HEK293 (cell line): ENCODE data around the gene HOXC10.

Source experiments
- CTCF ChIA-PET: fragments of 350-600 bp; formaldehyde crosslinking; extraction: SDS; loops from one replicate; lab custom pipeline; 2021; ENCODE audit warnings: antibody characterized with exemption; lab: Yijun Ruan, JAX
- POLR2A ChIA-PET: fragments of 300-600 bp; formaldehyde crosslinking; extraction: SDS; loops from one replicate; lab custom pipeline; 2020; ENCODE audit warnings: antibody characterized with exemption, inconsistent platforms; lab: Yijun Ruan, JAX
- H3K27ac ChIP-seq: fragments of 200-500 bp; sonication (Bioruptor generic); 2 replicates; pipeline ENCODE4 v1.5.1; 2014; ENCODE audit warnings: low read depth, low read length, control low read depth, inconsistent platforms; ENCODE audit errors: extremely low read depth
- H3K36me3 ChIP-seq, 2 experiments: fragments of 200-500 bp in 1 of 2; sonication (Bioruptor generic) in 1 of 2; 1 replicate in 1 of 2; 2 replicates in 1 of 2; pipeline ENCODE4 v1.5.1; 2014 to 2017; ENCODE audit warnings: inconsistent platforms in 2 of 2, low read length in 2 of 2; ENCODE audit not compliant: control insufficient read depth in 2 of 2, insufficient read depth in 1 of 2
- H3K4me1 ChIP-seq: fragments of 200-500 bp; sonication (Bioruptor generic); 2 replicates; pipeline ENCODE4 v1.5.1; 2014; ENCODE audit warnings: mild to moderate bottlenecking, low read length, inconsistent platforms; ENCODE audit not compliant: control insufficient read depth, insufficient read depth
- H3K4me3 ChIP-seq: 2 replicates; pipeline ENCODE4 v1.5.1; 2011; ENCODE audit warnings: low read depth, mild to moderate bottlenecking, control low read depth, low read length, moderate library complexity
- H3K9me3 ChIP-seq: fragments of 200-500 bp; sonication (Bioruptor generic); 2 replicates; pipeline ENCODE4 v1.5.1; 2014; ENCODE audit warnings: low read depth, low read length, inconsistent platforms; ENCODE audit not compliant: control insufficient read depth, insufficient read depth
- AEBP2 ChIP-seq: fragments of 450-650 bp; formaldehyde crosslinking; IDR thresholded peaks from 2 replicates; pipeline ENCODE4 v1.5.1; 2016; ENCODE audit warnings: missing biosample characterization, missing genetic modification characterization, borderline replicate concordance
- GLIS2 ChIP-seq: fragments of 450-650 bp; formaldehyde crosslinking; IDR thresholded peaks from 2 replicates; pipeline ENCODE4 v1.5.1; 2016; ENCODE audit warnings: missing biosample characterization, missing genetic modification characterization
- KLF8 ChIP-seq: fragments of 450-650 bp; formaldehyde crosslinking; IDR thresholded peaks from 2 replicates; pipeline ENCODE4 v1.5.1; 2016; ENCODE audit warnings: missing biosample characterization, missing genetic modification characterization
- MZF1 ChIP-seq: fragments of 450-650 bp; formaldehyde crosslinking; IDR thresholded peaks from 2 replicates; pipeline ENCODE4 v1.5.1; 2017; ENCODE audit warnings: missing biosample characterization, missing genetic modification characterization, borderline replicate concordance
- REST ChIP-seq: fragments of 450-650 bp; formaldehyde crosslinking; IDR thresholded peaks from 2 replicates; pipeline ENCODE4 v1.5.1; 2016; ENCODE audit warnings: missing biosample characterization, missing genetic modification characterization
- SALL2 ChIP-seq: fragments of 450-650 bp; formaldehyde crosslinking; IDR thresholded peaks from 2 replicates; pipeline ENCODE4 v1.5.0; 2017; ENCODE audit warnings: missing biosample characterization, mild to moderate bottlenecking, missing genetic modification characterization, borderline replicate concordance
- SETDB1 ChIP-seq: IDR thresholded peaks from one replicate; pipeline ENCODE4 v1.6.1; 2017; ENCODE audit warnings: mild to moderate bottlenecking, low read length, moderate library complexity, mixed read lengths; ENCODE audit not compliant: insufficient read length
- SP2 ChIP-seq: fragments of 450-650 bp; formaldehyde crosslinking; IDR thresholded peaks from 2 replicates; pipeline ENCODE4 v1.5.1; 2016; ENCODE audit warnings: missing biosample characterization, missing genetic modification characterization
- TRIM28 ChIP-seq: IDR thresholded peaks from 2 replicates; pipeline ENCODE4 v1.6.1; 2011; ENCODE audit warnings: low read length, control low read depth, borderline replicate concordance
- ZBTB7A ChIP-seq: fragments of 450-650 bp; formaldehyde crosslinking; IDR thresholded peaks from 2 replicates; pipeline ENCODE4 v1.5.1; 2016; ENCODE audit warnings: low read depth, missing biosample characterization, missing genetic modification characterization
- ZIC2 ChIP-seq: fragments of 450-650 bp; formaldehyde crosslinking; IDR thresholded peaks from 2 replicates; pipeline ENCODE4 v1.5.1; 2016; ENCODE audit warnings: missing biosample characterization, missing genetic modification characterization
- ZNF16 ChIP-seq: fragments of 450-650 bp; formaldehyde crosslinking; IDR thresholded peaks from 2 replicates; pipeline ENCODE4 v1.5.1; 2016; ENCODE audit warnings: low read depth, missing biosample characterization, missing genetic modification characterization
- ZNF174 ChIP-seq: fragments of 450-650 bp; formaldehyde crosslinking; IDR thresholded peaks from 2 replicates; pipeline ENCODE4 v1.5.0; 2017; ENCODE audit warnings: missing biosample characterization, mild to moderate bottlenecking, missing genetic modification characterization
- ZNF24 ChIP-seq: fragments of 450-650 bp; formaldehyde crosslinking; IDR thresholded peaks from 2 replicates; pipeline ENCODE4 v1.5.1; 2016; ENCODE audit warnings: missing biosample characterization, missing genetic modification characterization
- ZNF311 ChIP-seq: fragments of 450-650 bp; formaldehyde crosslinking; IDR thresholded peaks from 2 replicates; pipeline ENCODE4 v1.5.1; 2017; ENCODE audit warnings: missing biosample characterization, missing genetic modification characterization, borderline replicate concordance
- ZNF362 ChIP-seq: fragments of 450-650 bp; formaldehyde crosslinking; IDR thresholded peaks from 2 replicates; pipeline ENCODE4 v1.5.1; 2016; ENCODE audit warnings: missing biosample characterization, missing genetic modification characterization
- ZNF37A ChIP-seq: fragments of 450-650 bp; IDR thresholded peaks from 2 replicates; pipeline ENCODE4 v1.5.1; 2018; ENCODE audit warnings: missing biosample characterization, missing genetic modification characterization
- ZNF529 ChIP-seq: fragments of 450-650 bp; formaldehyde crosslinking; IDR thresholded peaks from 2 replicates; pipeline ENCODE4 v1.5.1; 2017; ENCODE audit warnings: missing genetic modification characterization, missing biosample characterization; ENCODE audit not compliant: insufficient replicate concordance
- ZNF658 ChIP-seq: fragments of 450-650 bp; formaldehyde crosslinking; IDR thresholded peaks from 2 replicates; pipeline ENCODE4; 2016; ENCODE audit warnings: missing biosample characterization, missing genetic modification characterization
- ZSCAN16 ChIP-seq: fragments of 450-650 bp; formaldehyde crosslinking; IDR thresholded peaks from 2 replicates; pipeline ENCODE4 v1.5.1; 2016; ENCODE audit warnings: missing biosample characterization, missing genetic modification characterization
- ZSCAN5A ChIP-seq: fragments of 450-650 bp; formaldehyde crosslinking; IDR thresholded peaks from 2 replicates; pipeline ENCODE4 v1.5.1; 2016; ENCODE audit warnings: missing biosample characterization, missing genetic modification characterization
- TF ChIP-seq, protein P1 (sequence below): fragments of 450-650 bp; formaldehyde crosslinking; IDR thresholded peaks from 2 replicates; pipeline ENCODE4 v1.5.1; 2016; ENCODE audit warnings: missing biosample characterization, missing genetic modification characterization
- TF ChIP-seq, protein P2 (sequence below): fragments of 450-650 bp; formaldehyde crosslinking; IDR thresholded peaks from 2 replicates; pipeline ENCODE4 v1.5.1; 2016; ENCODE audit warnings: missing biosample characterization, missing genetic modification characterization

HOXC10 gene

GRCh38 chr12:54037360-54038283 lies 52.7 kb downstream of the HOXC10 start (continued):
- TF ChIP-seq ZSCAN5A (tag by site-specific recombination) (no peak), GLIS2 (tag by site-specific recombination) (peak; percentile 56), SALL2 (tag by site-specific recombination) (no peak), ZSCAN16 (tag by site-specific recombination) (0 out of 2 replicates have a peak, but pooled peaks have one; percentile 7), TRIM28 (peak; percentile 67; the same call in 1 of the 2 replicates), ZNF362 (tag by site-specific recombination) (no peak), AEBP2 (no peak), ZNF37A (no peak), SETDB1 (no peak), ZNF311 (tag by site-specific recombination) (no peak)
- TF ChIP-seq, protein P1, sequence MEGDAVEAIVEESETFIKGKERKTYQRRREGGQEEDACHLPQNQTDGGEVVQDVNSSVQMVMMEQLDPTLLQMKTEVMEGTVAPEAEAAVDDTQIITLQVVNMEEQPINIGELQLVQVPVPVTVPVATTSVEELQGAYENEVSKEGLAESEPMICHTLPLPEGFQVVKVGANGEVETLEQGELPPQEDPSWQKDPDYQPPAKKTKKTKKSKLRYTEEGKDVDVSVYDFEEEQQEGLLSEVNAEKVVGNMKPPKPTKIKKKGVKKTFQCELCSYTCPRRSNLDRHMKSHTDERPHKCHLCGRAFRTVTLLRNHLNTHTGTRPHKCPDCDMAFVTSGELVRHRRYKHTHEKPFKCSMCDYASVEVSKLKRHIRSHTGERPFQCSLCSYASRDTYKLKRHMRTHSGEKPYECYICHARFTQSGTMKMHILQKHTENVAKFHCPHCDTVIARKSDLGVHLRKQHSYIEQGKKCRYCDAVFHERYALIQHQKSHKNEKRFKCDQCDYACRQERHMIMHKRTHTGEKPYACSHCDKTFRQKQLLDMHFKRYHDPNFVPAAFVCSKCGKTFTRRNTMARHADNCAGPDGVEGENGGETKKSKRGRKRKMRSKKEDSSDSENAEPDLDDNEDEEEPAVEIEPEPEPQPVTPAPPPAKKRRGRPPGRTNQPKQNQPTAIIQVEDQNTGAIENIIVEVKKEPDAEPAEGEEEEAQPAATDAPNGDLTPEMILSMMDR (tag by site-specific recombination): 0 out of 2 replicates have a peak, but pooled peaks have one; percentile 8

DNA sequence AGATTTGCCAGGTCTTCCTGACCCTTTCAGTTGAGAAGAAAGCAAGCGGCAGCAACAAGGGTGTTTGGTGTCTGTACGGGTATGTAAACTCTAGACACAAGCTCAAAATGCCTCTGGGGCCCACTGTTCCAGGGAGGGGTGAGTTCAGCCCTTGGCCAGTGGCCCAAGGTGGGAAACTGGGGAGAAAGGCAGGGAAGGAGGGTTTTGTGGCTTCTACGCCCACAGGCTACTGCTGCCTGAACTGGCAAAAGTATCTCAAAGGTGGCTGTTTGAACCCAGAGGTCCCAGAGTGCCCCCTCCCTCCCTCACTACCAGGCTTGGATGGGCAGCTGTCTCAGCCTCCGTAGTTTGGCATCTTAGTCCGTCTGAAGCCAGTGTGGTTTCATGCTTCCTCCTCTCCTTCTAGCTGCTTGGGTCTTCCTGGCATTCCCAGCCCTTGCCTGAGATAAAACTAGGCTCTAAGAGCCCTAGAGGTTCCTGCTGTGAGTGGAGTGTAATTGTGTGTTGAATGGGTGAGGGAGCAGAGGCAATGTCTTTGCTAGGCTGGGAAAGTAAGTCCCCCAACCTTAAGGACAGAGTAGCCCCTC lies 53.4 kb downstream of the HOXC10 start:
- Histone ChIP-seq H3K9me3 (no peaks in the 10 kb centered on the region), H3K4me1 (peaks cover 68% of the 10 kb centered on the region), H3K27ac (peak overlapping the region; percentile 100), H3K36me3 (peaks cover 3 to 12% of the 10 kb centered on the region in 2 experiments; a peak in 2 of 3 replicates), H3K4me3 (no peak overlapping the region)
- CTCF ChIA-PET: interaction anchor here (0.6 to 3.5 kb wide), 11 partner anchors 12 to 293 kb away, joined by 3 to 15 read pairs (median 4); no protein-coding TSS in a partner anchor
- POLR2A ChIA-PET: interaction anchor here (1.2 to 2.3 kb wide), 2 partner anchors 15 to 21 kb away, joined by 6 to 18 read pairs; partner anchors contain the start of gene HOXC4
- peak; percentile 54; the same call in 1 of the 2 replicates for TF ChIP-seq ZBTB7A (tag by site-specific recombination)
- no peak for TF ChIP-seq ZNF37A
- TF ChIP-seq REST (tag by site-specific recombination): no peak
- no peak for TF ChIP-seq ZNF658 (tag by site-specific recombination)
- no peak for TF ChIP-seq ZNF174
- TF ChIP-seq ZIC2 (tag by site-specific recombination): peak; percentile 66
- TF ChIP-seq ZNF24 (tag by site-specific recombination): no peak
- no peak for TF ChIP-seq ZNF529 (tag by site-specific recombination)
- 0 out of 2 replicates have a peak, but pooled peaks have one; percentile 32 for TF ChIP-seq KLF8 (tag by site-specific recombination)
- no peak for TF ChIP-seq SALL2 (tag by site-specific recombination)
- TF ChIP-seq, protein P2, sequence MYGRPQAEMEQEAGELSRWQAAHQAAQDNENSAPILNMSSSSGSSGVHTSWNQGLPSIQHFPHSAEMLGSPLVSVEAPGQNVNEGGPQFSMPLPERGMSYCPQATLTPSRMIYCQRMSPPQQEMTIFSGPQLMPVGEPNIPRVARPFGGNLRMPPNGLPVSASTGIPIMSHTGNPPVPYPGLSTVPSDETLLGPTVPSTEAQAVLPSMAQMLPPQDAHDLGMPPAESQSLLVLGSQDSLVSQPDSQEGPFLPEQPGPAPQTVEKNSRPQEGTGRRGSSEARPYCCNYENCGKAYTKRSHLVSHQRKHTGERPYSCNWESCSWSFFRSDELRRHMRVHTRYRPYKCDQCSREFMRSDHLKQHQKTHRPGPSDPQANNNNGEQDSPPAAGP (tag by site-specific recombination): no peak
- no peak for TF ChIP-seq MZF1 (tag by site-specific recombination)
- TF ChIP-seq ZNF16 (tag by site-specific recombination): no peak
- TF ChIP-seq SP2 (tag by site-specific recombination): 0 out of 2 replicates have a peak, but pooled peaks have one; percentile 2
